Glutamatergic neuron (in vitro differentiated cells): ENCODE results near the gene VN1R2. TPM values are rescaled to one million over a fixed set of nuclear protein-coding genes. Genes with fewer than 3 reads are reported as not detected.
"Not testable (repeated sequence)": the region's sequence is repeated elsewhere in the genome, so short reads cannot be mapped to it uniquely, and the experiment has no call there.

Experiments
- DNase-seq: peaks from one replicate; pipeline ENCODE4 v3.0.0; 2022
- H3K27ac Mint-ChIP-seq: one replicate; pipeline ENCODE4 v1.8.0; 2020; ENCODE audit warnings: mild to moderate bottlenecking, mixed read lengths, inconsistent platforms; ENCODE audit not compliant: unreplicated experiment
- H3K27me3 Mint-ChIP-seq: one replicate; pipeline ENCODE4 v1.8.0; 2020; ENCODE audit warnings: mild to moderate bottlenecking, moderate library complexity, mixed read lengths, inconsistent platforms; ENCODE audit not compliant: unreplicated experiment
- H3K36me3 Mint-ChIP-seq: one replicate; pipeline ENCODE4 v1.8.0; 2020; ENCODE audit warnings: mild to moderate bottlenecking, mixed read lengths, inconsistent platforms; ENCODE audit not compliant: unreplicated experiment
- H3K4me1 Mint-ChIP-seq: one replicate; pipeline ENCODE4 v1.8.0; 2020; ENCODE audit warnings: mild to moderate bottlenecking, low read depth, mixed read lengths, inconsistent platforms; ENCODE audit not compliant: unreplicated experiment
- H3K4me3 Mint-ChIP-seq: one replicate; pipeline ENCODE4 v1.8.0; 2020; ENCODE audit warnings: mild to moderate bottlenecking, mixed read lengths, inconsistent platforms; ENCODE audit not compliant: unreplicated experiment
- H3K9me3 Mint-ChIP-seq: one replicate; pipeline ENCODE4 v1.8.0; 2020; ENCODE audit warnings: mild to moderate bottlenecking, moderate library complexity, mixed read lengths, inconsistent platforms; ENCODE audit not compliant: unreplicated experiment
- total RNA-seq: library from RNA; stranded (reverse); fragmentation: NEBNext Ultra II Directional; extraction: Animal tissue kit (Norgen Biotek cat#: 25700); gene quantifications from one replicate; pipeline ENCODE4 v1.2.1, GENCODE V29; 2021; ENCODE audit not compliant: unreplicated experiment
- TF ChIP-seq, protein P1 (sequence below): fragments of 200-600 bp; sonication (generic); IDR thresholded peaks from one replicate; pipeline ENCODE4 v1.5.0; 2021; ENCODE audit not compliant: partially characterized antibody, unreplicated experiment

Gene VN1R2
- total RNA-seq, 1 donor from 2014 or later, result not detected

DNA sequence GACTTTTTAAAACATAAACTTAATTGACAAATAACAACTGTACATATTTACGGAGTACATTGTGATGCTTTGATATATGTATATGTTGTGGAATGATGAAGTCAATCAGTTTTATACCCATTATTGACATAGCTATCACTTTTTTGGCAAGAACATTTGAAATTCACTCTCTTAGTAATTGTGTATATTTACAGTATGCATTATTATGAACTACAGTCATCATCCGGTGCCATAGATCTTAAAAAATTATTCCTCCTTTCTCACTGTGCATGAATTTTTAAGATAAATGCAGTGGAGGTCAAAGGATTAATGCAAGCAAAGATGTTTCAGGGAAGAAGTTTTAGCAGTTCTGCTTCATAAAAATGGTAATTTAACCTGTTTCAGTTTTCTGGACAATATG is 17.4 kb downstream of the VN1R2 start:
- peaks cover 6% of the 10 kb centered on the region for H3K9me3 Mint-ChIP-seq
- no peak overlapping the region for H3K4me3 Mint-ChIP-seq
- DNase-seq, result no peak
- no peaks in the 10 kb centered on the region for H3K27me3 Mint-ChIP-seq
- H3K27ac Mint-ChIP-seq, result no peak overlapping the region
- peaks cover 13% of the 10 kb centered on the region for H3K36me3 Mint-ChIP-seq
- TF ChIP-seq, protein P1, sequence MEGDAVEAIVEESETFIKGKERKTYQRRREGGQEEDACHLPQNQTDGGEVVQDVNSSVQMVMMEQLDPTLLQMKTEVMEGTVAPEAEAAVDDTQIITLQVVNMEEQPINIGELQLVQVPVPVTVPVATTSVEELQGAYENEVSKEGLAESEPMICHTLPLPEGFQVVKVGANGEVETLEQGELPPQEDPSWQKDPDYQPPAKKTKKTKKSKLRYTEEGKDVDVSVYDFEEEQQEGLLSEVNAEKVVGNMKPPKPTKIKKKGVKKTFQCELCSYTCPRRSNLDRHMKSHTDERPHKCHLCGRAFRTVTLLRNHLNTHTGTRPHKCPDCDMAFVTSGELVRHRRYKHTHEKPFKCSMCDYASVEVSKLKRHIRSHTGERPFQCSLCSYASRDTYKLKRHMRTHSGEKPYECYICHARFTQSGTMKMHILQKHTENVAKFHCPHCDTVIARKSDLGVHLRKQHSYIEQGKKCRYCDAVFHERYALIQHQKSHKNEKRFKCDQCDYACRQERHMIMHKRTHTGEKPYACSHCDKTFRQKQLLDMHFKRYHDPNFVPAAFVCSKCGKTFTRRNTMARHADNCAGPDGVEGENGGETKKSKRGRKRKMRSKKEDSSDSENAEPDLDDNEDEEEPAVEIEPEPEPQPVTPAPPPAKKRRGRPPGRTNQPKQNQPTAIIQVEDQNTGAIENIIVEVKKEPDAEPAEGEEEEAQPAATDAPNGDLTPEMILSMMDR, result no peak
- H3K4me1 Mint-ChIP-seq, result no peaks in the 10 kb centered on the region

DNA sequence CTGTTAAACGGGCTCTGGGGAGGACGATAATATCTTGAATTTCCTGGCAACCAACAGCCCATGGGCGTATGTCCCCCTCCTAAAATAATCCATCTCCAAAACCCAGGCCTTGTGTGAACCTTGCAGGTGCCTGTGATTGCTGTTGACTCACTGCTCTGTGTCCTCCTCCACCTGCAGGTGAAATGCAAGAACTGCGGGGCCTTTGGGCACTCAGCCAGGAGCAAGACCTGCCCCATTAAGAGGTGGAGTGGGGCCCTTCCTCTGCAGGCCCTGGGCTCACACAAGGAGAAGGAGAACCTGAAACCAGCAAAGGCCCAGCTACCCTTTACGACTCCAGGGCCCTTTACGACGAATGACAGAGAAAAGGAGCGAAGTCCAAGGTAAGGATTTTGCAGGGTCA is 23.9 kb downstream of the VN1R2 start:
- not testable (repeated sequence) for H3K9me3 Mint-ChIP-seq, H3K4me3 Mint-ChIP-seq, H3K36me3 Mint-ChIP-seq, H3K27me3 Mint-ChIP-seq, H3K4me1 Mint-ChIP-seq, H3K27ac Mint-ChIP-seq
- peak; percentile 19 for DNase-seq

DNA sequence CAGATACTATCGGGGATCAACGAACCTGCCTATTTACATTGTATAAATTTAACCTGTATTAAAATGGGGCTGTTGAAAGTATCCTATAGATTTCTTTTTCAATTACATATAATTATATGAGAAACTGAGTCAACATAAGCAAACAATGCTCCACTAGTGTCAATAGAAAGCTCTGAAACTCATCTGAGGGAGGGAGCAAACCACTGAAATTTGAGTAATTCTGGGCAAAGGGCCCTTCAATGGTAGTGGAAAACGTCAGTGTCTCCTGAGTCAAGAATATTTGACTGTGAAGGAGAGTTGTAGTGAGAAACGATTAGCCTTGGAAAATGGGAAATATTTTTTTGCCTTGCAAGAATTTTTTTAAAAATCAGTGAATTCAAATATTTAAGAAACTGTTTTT is 27.0 kb downstream of the VN1R2 start:
- peaks cover 2% of the 10 kb centered on the region for H3K9me3 Mint-ChIP-seq
- H3K36me3 Mint-ChIP-seq, result peaks cover 5% of the 10 kb centered on the region
- no peak for DNase-seq
- TF ChIP-seq, protein P1, result no peak
- no peak overlapping the region for H3K27ac Mint-ChIP-seq
- H3K4me1 Mint-ChIP-seq, result no peaks in the 10 kb centered on the region
- H3K27me3 Mint-ChIP-seq, result no peaks in the 10 kb centered on the region
- H3K4me3 Mint-ChIP-seq, result no peak overlapping the region

DNA sequence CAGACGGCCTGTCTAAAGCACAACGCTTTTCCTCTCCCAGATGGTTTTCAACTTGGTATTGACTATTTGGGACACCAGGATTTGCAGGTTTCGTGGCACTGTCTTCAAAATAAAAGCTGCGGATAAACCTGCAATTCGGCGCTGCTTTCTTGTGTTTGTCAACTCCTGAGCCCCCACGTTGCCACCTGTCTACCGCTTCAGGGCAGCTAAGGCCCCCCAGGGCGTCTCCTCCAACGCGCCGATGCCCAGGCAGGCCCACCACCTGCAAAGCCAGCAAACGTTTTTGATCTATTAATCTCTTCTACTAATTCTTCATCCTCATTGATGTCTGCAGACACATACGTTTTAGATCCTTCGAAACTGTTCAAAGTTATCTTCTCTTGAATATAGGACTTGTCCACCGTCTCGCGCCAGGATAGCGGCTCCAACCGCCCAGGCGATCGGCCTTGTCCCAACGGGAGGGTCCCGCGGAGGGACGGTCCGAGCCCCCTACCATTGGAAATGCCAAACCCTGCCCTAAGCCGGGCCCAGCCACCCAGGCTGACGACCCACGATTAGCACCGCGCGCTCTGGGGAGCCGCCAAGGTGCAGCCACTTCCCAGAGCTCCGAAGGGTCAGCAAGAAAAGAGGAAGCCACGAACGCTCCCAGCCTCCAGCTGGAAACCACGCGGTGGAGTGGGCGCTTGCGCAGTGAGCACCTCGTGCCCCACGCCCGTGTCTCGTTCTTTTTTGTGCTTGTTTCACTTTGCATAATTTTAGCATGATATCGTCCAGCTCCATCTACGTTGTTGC is 32.9 kb downstream of the VN1R2 start:
- Mint-ChIP-seq H3K9me3 (peaks cover 2% of the 10 kb centered on the region), H3K4me3 (no peak overlapping the region), H3K27ac (no peak overlapping the region), H3K36me3 (peaks cover 14% of the 10 kb centered on the region), H3K27me3 (no peaks in the 10 kb centered on the region), H3K4me1 (no peaks in the 10 kb centered on the region)
- no peak for DNase-seq
- TF ChIP-seq, protein P1, result no peak

DNA sequence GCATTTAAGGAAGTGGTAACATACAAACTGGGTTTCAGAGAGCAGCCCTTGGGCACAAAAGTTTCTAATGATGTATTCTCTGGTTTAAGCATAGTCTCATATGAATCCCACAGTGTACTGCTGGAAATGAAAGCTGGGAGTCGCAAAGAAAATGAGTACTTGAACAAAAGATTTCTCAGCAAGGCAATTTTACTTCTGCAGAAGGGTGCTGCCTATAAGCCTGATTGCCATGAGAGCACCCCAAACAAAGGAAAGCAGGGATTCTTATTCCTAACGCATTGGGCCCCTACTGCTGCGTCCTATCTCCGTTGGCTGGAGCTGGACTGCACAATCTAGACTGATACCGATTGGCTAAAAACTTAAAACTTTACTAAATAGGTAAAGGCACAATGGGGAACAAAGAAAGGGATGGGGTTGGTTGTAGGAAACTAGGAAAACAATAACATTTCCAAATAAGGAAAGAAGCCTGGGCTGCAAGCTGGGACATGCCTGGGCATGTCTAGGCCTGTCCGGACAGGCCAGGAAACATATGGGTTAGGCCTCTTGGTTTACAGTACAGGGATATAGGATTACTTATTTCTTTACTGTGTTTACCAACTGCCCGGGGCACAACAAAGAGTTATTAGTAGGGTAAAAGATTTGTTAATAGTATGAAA is 36.8 kb downstream of the VN1R2 start:
- H3K4me3 Mint-ChIP-seq, result no peak overlapping the region
- H3K27me3 Mint-ChIP-seq, result no peaks in the 10 kb centered on the region
- TF ChIP-seq, protein P1, result no peak
- no peaks in the 10 kb centered on the region for H3K4me1 Mint-ChIP-seq
- no peak overlapping the region for H3K27ac Mint-ChIP-seq
- H3K36me3 Mint-ChIP-seq, result peaks cover 15% of the 10 kb centered on the region
- H3K9me3 Mint-ChIP-seq, result peaks cover 4% of the 10 kb centered on the region
- DNase-seq, result no peak

DNA sequence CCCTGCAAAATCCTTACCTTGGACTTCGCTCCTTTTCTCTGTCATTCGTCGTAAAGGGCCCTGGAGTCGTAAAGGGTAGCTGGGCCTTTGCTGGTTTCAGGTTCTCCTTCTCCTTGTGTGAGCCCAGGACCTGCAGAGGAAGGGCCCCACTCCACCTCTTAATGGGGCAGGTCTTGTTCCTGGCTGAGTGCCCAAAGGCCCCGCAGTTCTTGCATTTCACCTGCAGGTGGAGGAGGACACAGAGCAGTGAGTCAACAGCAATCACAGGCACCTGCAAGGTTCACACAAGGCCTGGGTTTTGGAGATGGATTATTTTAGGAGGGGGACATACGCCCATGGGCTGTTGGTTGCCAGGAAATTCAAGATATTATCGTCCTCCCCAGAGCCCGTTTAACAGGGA is 43.2 kb downstream of the VN1R2 start:
- DNase-seq, H3K27ac Mint-ChIP-seq, H3K36me3 Mint-ChIP-seq, H3K4me3 Mint-ChIP-seq, H3K27me3 Mint-ChIP-seq, H3K4me1 Mint-ChIP-seq, H3K9me3 Mint-ChIP-seq: not testable (repeated sequence)
